H9 (cell line): ENCODE data around the gene FMO4. TPM values are rescaled to one million over a fixed set of nuclear protein-coding genes. Genes with fewer than 3 reads are reported as not detected.

Source experiments
- DNase-seq: peaks from one replicate; pipeline ENCODE4 v3.0.0-alpha.2; 2017
- H2AFZ ChIP-seq: one replicate; pipeline ENCODE4 v1.6.1; 2013; ENCODE audit warnings: mild to moderate bottlenecking, low read length, control low read depth, moderate library complexity
- H2AK5ac ChIP-seq: 2 replicates; pipeline ENCODE4 v1.6.1; 2013; ENCODE audit warnings: low read length, control low read depth, mixed read lengths; ENCODE audit not compliant: insufficient read length
- H2BK120ac ChIP-seq: one replicate; pipeline ENCODE4 v1.6.1; 2013; ENCODE audit warnings: low read depth, mild to moderate bottlenecking, low read length, control low read depth, inconsistent platforms; ENCODE audit not compliant: poor library complexity, severe bottlenecking
- H2BK12ac ChIP-seq: 2 replicates; pipeline ENCODE4 v1.6.1; 2013; ENCODE audit warnings: low read length, control low read depth, mixed read lengths, low read depth; ENCODE audit not compliant: insufficient read length
- H2BK15ac ChIP-seq: 2 replicates; pipeline ENCODE4 v1.6.1; 2013; ENCODE audit warnings: low read depth, low read length, control low read depth
- H2BK20ac ChIP-seq: one replicate; pipeline ENCODE4 v1.6.1; 2013; ENCODE audit warnings: low read depth, mild to moderate bottlenecking, low read length, control low read depth, inconsistent platforms; ENCODE audit not compliant: poor library complexity, severe bottlenecking
- H2BK5ac ChIP-seq: 2 replicates; pipeline ENCODE4 v1.6.1; 2013; ENCODE audit warnings: low read length, control low read depth, mixed read lengths; ENCODE audit not compliant: insufficient read length
- H3K14ac ChIP-seq: 2 replicates; pipeline ENCODE4 v1.6.1; 2013; ENCODE audit warnings: low read length, control low read depth; ENCODE audit not compliant: insufficient read depth
- H3K18ac ChIP-seq: 2 replicates; pipeline ENCODE4 v1.6.1; 2013; ENCODE audit warnings: low read depth, mild to moderate bottlenecking, mixed read lengths, low read length, control low read depth; ENCODE audit not compliant: insufficient read length
- H3K23ac ChIP-seq: 2 replicates; pipeline ENCODE4 v1.6.1; 2013; ENCODE audit warnings: low read length, control low read depth, mixed read lengths, low read depth; ENCODE audit not compliant: insufficient read length
- H3K23me2 ChIP-seq: 2 replicates; pipeline ENCODE4 v1.6.1; 2013; ENCODE audit warnings: low read depth, mild to moderate bottlenecking, mixed read lengths, low read length, control low read depth; ENCODE audit not compliant: insufficient read length, poor library complexity, severe bottlenecking
- H3K27ac ChIP-seq: 2 replicates; pipeline ENCODE4 v1.5.1; 2013; ENCODE audit warnings: low read length, control low read depth, mixed read lengths, low read depth; ENCODE audit not compliant: insufficient read length
- H3K27me3 ChIP-seq: 2 replicates; pipeline ENCODE4 v1.6.1; 2013; ENCODE audit warnings: low read length, control low read depth, inconsistent platforms; ENCODE audit not compliant: insufficient read depth
- H3K4ac ChIP-seq: 2 replicates; pipeline ENCODE4 v1.6.1; 2013; ENCODE audit warnings: low read depth, mild to moderate bottlenecking, control low read depth, inconsistent platforms, low read length, moderate library complexity
- H3K4me1 ChIP-seq: 2 replicates; pipeline ENCODE4 v1.6.1; 2013; ENCODE audit warnings: low read length, control low read depth, inconsistent platforms; ENCODE audit not compliant: insufficient read depth
- H3K4me2 ChIP-seq: 2 replicates; pipeline ENCODE4 v1.6.1; 2013; ENCODE audit warnings: low read length, control low read depth, mixed read lengths; ENCODE audit not compliant: insufficient read length, insufficient read depth
- H3K56ac ChIP-seq: 2 replicates; pipeline ENCODE4 v1.6.1; 2013; ENCODE audit warnings: low read depth, mild to moderate bottlenecking, mixed read lengths, low read length, control low read depth; ENCODE audit not compliant: insufficient read length
- H3K79me1 ChIP-seq: 2 replicates; pipeline ENCODE4 v1.6.1; 2013; ENCODE audit warnings: low read depth, mild to moderate bottlenecking, moderate library complexity, low read length, control low read depth, inconsistent platforms; ENCODE audit not compliant: insufficient read depth, poor library complexity, severe bottlenecking
- H3K79me2 ChIP-seq: 2 replicates; pipeline ENCODE4 v1.6.1; 2013; ENCODE audit warnings: low read length, control low read depth, inconsistent platforms; ENCODE audit not compliant: insufficient read depth
- H3K9ac ChIP-seq: 2 replicates; pipeline ENCODE4 v1.6.1; 2013; ENCODE audit warnings: low read length, control low read depth, mixed read lengths; ENCODE audit not compliant: insufficient read length; ENCODE audit errors: extremely low read depth
- H3K9me3 ChIP-seq: one replicate; pipeline ENCODE4 v1.6.1; 2013; ENCODE audit warnings: low read depth, low read length, inconsistent platforms; ENCODE audit not compliant: control insufficient read depth
- H3T11ph ChIP-seq: one replicate; pipeline ENCODE4 v1.6.1; 2013; ENCODE audit warnings: mild to moderate bottlenecking, low read length, control low read depth, inconsistent platforms
- H4K20me1 ChIP-seq: one replicate; pipeline ENCODE4 v1.6.1; 2013; ENCODE audit not compliant: control insufficient read depth, insufficient read length, insufficient read depth
- H4K5ac ChIP-seq: 2 replicates; pipeline ENCODE4 v1.6.1; 2013; ENCODE audit warnings: low read depth, mild to moderate bottlenecking, mixed read lengths, low read length, control low read depth; ENCODE audit not compliant: insufficient read length
- H4K8ac ChIP-seq: replicated peaks from 2 replicates; pipeline ENCODE4 v1.6.1; 2013; ENCODE audit warnings: low read length, control low read depth, mixed read lengths, low read depth; ENCODE audit not compliant: insufficient read length
- H4K91ac ChIP-seq: 2 replicates; pipeline ENCODE4 v1.6.1; 2013; ENCODE audit warnings: low read depth, mild to moderate bottlenecking, moderate library complexity, mixed read lengths, low read length, control low read depth; ENCODE audit not compliant: insufficient read length
- H3K27ac Mint-ChIP-seq, 3 experiments: 2 replicates in 2 of 3; 3 replicates in 1 of 3; pipeline ENCODE4 v1.8.0; 2020 to 2021; ENCODE audit warnings: mixed read lengths in 3 of 3, mild to moderate bottlenecking in 1 of 3, moderate library complexity in 1 of 3
- H3K27me3 Mint-ChIP-seq: 2 replicates; pipeline ENCODE4 v1.8.0; 2021; ENCODE audit warnings: low read depth, mild to moderate bottlenecking, moderate library complexity, mixed read lengths
- H3K36me3 Mint-ChIP-seq, 3 experiments: 2 replicates in 2 of 3; 3 replicates in 1 of 3; pipeline ENCODE4 v1.8.0; 2020 to 2021; ENCODE audit warnings: low read depth in 3 of 3, mixed read lengths in 3 of 3; ENCODE audit not compliant: insufficient read depth in 1 of 3
- H3K4me1 Mint-ChIP-seq, 2 experiments: 2 replicates each; pipeline ENCODE4 v1.8.0; 2020; ENCODE audit warnings: mixed read lengths in 2 of 2
- H3K4me3 Mint-ChIP-seq, 2 experiments: 2 replicates in 1 of 2; 3 replicates in 1 of 2; pipeline ENCODE4 v1.8.0; 2020 to 2021; ENCODE audit warnings: mild to moderate bottlenecking in 2 of 2, mixed read lengths in 2 of 2, moderate library complexity in 1 of 2
- H3K9me3 Mint-ChIP-seq, 2 experiments: 2 replicates in 1 of 2; 3 replicates in 1 of 2; pipeline ENCODE4 v1.8.0; 2020; ENCODE audit warnings: mild to moderate bottlenecking in 2 of 2, mixed read lengths in 2 of 2, moderate library complexity in 1 of 2
- CTCF ChIP-seq: fragments of 200-600 bp; sonication (generic); conservative IDR thresholded peaks from 3 replicates; pipeline ENCODE4 v1.8.0; 2021; ENCODE audit warnings: antibody characterized with exemption, mild to moderate bottlenecking
- WGBS: extraction: QIAGEN DNeasy Blood & Tissue Kit; methylation state at CpG from one replicate; pipeline ENCODE4 v1.1.7; 2013; ENCODE audit warnings: missing lambda C conversion rate, low lambda C conversion rate, mixed read lengths; ENCODE audit not compliant: insufficient read length; ENCODE audit errors: extremely low coverage; 5-methylcytosine and 5-hydroxymethylcytosine counted together
- total RNA-seq: library from RNA; stranded (reverse); gene quantifications from 2 replicates; pipeline ENCODE4 v1.2.1, GENCODE V29; 2021

FMO4 gene
- total RNA-seq, 1 experiment from 2014 or later = 1.8 TPM

- Histone ChIP-seq H3K79me1 (no peaks in the 10 kb centered on the region), H2AFZ (no peak overlapping the region), H2BK15ac (no peak overlapping the region), H4K5ac (no peak overlapping the region), H3K4me2 (no peak overlapping the region), H3K23me2 (no peaks in the 10 kb centered on the region), H3K4me1 (no peaks in the 10 kb centered on the region), H4K8ac (no peak overlapping the region), H3T11ph (no peak overlapping the region), H3K18ac (no peak overlapping the region), H3K14ac (no peak overlapping the region), H3K79me2 (no peaks in the 10 kb centered on the region), H3K23ac (no peak overlapping the region), H3K4ac (no peak overlapping the region), H2BK5ac (no peak overlapping the region), H2BK20ac (no peak overlapping the region), H3K27ac (no peak overlapping the region), H3K27me3 (no peaks in the 10 kb centered on the region), H3K9me3 (no peaks in the 10 kb centered on the region), H3K56ac (no peak overlapping the region), H3K9ac (no peak overlapping the region), H4K91ac (no peak overlapping the region), H2BK120ac (no peak overlapping the region), H2AK5ac (no peak overlapping the region), H4K20me1 (no peaks in the 10 kb centered on the region), H2BK12ac (no peak overlapping the region)
- DNase-seq = no peak
- WGBS = no CpG with 5 or more reads among the region's 6 CpGs
- Mint-ChIP-seq H3K9me3 (no peaks in the 10 kb centered on the region; a peak in 2 of 5 replicates), H3K27ac (no peak overlapping the region), H3K4me3 (no peak overlapping the region), H3K27me3 (peaks cover 2% of the 10 kb centered on the region; the same call in 1 of the 2 replicates), H3K36me3 (peaks cover 0 to 3% (median 0%) of the 10 kb centered on the region in 3 experiments; a peak in 3 of 7 replicates), H3K4me1 (peaks cover 0 to under 1% of the 10 kb centered on the region in 2 experiments; a peak in 1 of 4 replicates)
- TF ChIP-seq CTCF = no peak
Observed at GRCh38 chr1:171366085-171366484, 52.1 kb downstream of the FMO4 start.
